GM19463 (cell line): ENCODE results near the gene PTPN9.
"Not testable (repeated sequence)": the region's sequence is repeated elsewhere in the genome, so short reads cannot be mapped to it uniquely, and the experiment has no call there.

Experiments used
- ATAC-seq: cut with Tn5 transposase; IDR thresholded peaks from one replicate; pipeline ENCODE4 v1.9.1; 2021; ENCODE audit warnings: mild to moderate bottlenecking, moderate library complexity; ENCODE audit not compliant: unreplicated experiment

Gene PTPN9

DNA sequence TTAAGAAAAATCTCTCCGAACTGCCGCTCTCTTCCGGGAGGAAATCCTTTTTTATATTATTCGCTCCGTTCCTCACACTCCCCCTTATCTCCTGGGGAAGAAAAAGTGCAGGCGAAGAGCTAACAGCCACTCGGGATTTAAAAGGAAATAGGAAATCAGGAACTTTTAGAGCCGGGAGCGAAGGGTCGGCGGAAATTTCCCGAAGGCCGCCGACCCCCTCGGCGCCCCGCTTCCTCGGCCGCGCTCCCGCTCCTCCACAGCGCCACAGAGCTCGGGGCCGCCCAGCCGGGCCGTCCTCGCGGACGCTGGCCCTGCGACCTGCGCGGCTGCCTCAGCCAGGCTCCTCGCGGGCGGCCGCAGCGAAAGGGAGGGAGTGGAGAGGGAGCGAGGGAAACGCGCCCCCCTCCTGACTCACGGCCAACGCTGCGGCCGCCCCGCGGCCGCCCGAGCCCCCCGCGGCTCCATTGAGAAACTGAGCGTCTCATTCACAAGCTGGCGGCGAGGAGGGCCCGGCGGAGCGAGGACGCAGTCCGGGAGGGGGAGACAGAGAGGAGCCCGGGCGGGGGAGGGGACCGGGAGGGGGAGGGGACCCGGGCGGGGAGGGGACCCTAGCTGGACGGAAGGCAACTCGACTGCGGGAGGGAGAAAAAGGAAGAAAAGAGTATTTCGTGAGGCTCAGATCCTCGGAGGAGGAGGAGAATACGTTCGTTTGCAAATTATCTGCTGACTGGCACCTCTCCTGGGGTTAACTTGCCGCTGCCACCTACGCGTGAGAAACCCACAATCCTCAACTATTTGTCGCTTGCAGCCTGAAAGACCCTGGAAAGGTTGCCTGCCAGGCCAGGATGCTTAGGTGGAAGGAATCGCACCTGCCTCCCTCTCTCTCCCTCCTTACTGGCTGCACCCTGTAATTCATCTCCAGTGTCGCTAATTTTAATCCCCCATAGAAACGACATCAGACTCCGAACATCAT is at the start of gene PTPN9:
Gene PTPN9 (minus strand): TSS at position 368 of the 973 bp plus-strand sequence. CDS start 539 bp downstream, outside the sequence.
- peak; percentile 79 for ATAC-seq

DNA sequence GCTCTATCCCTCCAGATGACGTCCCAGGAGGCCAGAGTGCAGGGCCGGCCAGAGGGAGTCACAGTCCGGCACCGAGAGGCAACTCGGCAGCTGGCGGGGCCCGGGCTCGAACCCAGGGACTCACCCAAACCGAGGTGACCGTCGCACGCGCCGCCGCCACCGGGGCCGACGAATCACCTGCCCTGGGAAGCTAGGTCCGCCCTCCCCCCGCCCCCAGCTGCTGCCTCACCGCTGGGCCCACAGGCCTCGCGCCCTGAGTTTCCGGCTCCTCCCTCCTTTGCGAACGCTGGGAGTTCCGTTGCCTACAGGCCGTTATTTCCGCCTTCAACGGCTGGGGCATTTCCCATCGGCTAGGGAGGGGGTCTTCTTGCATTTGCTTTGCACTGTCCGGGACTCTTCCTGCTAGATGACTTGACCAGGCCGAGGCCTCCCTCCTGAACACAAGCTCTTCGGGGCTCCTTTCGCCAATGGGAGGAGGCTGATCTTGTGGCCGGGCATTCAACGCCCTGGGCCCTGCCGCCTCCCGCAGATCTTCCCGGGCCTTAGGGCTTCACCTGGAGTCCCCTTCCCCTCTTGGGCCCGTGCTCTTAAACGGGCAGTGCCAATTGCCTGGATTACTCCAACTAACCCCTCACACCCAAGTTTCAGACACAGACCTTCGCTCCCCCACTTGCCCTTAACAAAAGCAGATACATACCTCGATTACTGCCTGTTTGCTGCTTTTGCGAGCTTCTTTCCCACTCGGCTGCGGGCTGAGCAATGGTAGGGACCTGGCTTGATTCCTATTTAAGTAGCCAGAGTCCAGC is 46.6 kb upstream of the PTPN9 start, which contains the start of gene SNUPN:
Gene SNUPN (minus strand): TSS at position 184 of the 806 bp plus-strand sequence. CDS start 4,674 bp downstream, outside the sequence.
- ATAC-seq: peak; percentile 86

DNA sequence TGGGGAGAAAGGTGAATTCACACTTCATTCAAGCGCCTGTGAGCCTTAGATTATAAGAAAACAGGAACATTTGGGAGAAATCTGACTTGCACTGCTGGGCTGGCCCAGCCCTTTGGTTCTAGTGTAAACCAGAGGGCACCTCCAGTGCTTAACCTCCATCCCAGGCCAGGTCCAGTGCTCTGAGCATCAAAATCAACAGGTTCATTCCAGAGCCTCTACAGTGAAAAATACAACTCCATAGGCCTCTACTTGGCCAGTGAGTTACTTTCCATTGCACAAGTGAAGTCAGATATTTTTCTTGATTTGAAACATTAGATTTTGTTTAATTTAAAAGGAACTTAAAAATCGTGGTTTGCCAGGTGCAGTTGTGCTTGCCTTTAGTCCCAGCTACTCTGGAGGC is 43.4 kb upstream of the PTPN9 start:
- ATAC-seq: no peak

DNA sequence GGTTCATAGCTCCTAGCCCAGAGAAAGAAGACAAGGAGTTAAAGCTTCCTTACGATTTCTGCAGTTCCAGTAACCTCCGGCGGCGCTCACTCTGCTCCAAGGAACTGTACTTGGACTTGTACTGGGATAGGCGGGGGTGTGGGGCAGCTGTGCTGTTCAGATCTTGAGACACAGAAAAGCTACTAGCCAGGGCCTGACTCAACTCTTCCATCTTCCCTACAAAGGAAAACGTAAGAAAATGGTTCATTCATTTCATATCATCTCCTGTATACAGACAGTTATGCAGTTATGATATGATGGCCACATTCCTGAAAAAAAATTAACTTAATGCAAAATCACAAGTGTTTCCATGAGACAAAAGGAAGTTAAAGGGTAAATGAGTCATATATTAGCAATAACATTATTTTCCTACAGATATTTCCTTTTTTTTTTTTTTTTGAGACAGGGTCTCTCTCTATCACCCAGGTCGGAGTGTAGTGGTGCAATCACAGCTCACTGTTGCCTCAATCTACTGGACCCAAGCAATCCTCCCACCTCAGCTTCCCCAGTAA is 41.8 kb upstream of the PTPN9 start:
- ATAC-seq: no peak

DNA sequence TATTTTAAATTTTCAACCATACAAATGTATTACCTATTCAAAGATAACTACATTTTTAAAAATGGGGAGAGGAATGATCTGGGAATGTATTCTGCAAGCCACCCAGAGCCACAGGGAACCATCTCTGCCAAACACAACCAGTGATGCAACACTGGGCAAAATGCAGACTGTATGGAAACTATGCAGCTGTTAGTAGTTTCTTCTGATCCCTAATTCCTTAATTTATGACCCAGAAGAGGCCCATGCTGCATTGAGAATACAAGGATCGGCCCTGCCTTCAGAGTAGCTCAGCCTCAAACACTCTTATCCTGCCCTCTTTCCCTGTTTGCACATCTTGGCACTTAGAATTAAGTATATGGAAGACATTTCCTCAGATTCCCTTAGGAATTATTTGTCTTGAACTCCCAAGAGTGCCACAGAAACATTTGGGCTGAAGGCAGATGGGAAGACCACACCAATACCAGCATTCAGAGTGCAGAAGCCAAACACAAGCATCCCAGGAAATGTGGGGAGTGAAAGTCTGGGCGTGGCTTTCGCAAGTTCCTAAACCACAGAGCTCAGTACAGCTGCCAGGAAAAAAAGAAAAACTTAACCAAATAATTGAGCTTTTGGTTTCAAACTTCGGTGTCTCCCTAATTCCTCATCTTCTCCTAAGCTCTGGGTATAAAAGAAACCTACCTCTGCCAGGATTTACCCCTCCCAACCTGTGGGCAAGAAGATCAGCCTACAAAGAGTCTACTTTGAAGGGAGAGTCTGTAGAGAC is 41.1 kb upstream of the PTPN9 start:
- ATAC-seq: no peak

DNA sequence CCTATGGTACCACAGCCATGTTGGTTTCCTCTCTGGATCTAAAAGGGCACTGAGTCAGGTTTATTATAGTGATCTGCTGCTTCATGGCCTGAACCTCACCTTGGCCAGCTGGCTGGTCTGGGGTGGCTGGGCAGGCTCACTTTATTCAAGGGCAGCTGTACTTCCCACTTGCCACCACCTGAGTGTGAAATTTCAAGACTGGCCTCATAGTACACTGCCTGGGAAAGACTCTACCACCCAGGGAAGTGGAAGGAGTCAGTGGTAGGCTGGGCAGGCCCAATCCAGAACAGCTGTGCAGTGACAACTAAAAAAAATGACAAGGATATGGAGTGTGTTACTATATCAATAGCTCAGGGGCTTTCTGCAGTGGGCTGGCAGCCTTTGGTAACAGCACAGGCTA is 37.7 kb upstream of the PTPN9 start:
- ATAC-seq: no peak

DNA sequence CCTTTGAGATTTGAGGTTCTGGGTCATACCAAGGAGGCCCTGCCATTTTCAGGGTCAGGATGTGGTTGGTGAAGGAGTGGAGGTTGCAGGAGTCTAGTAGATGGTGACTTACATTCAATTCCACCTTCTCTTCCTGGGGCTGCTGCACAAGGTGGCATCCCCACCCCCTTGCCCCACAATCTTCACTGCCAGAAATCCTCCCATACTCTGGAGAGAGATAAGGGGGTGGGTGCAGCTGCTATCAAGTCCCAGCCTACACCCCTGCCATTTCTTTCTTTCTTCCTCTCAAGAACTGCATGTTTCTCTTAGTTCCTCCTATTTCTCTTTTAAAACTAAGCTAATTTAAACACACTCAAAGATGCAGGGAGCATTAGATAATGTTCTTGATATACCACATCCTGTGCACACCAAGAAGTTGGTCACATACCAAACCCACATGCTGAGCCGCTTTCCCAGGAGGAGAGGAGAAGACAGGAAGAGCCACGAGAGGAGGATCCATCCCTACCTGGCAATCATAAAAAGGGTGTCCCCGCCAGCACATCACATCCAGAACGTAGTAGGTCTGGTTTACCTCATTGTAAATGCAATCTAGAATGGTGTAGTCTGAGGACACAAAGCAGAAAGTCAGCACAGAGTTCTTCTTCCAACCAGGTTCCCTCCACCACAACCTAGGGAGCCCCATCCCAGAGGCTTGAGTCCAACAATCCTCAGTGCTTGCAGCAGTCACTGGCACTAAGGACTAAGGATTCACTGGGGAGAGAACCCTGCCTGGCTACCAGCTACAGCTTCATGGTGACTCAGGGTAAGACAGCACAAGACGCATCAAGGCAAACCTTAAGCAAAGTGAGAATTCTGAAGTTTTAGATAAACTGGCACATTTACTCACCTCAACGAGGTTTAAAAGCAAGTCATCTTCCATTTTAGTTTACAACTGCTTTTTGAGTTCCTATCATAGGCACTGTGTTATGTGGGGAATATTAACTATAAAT is 27.9 kb upstream of the PTPN9 start:
- ATAC-seq: no peak

DNA sequence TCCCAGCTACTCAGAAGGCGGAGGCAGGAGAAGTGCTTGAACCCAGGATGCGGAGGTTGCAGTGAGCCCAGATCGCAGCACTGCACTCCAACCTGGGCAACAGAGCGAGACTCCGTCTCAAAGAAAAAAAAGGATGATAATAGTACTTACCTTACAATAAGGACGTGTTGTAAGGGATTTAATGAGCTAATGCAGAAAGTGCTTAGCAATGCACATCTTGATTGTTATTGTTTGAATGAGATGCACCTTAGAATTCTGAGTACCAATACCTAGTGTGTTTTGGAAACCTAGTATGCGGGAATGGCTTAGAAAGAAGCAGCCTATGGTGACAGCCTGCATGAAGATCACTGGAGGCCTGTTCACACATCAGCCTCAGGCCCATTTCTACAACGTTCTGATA is 26.9 kb upstream of the PTPN9 start:
- no peak for ATAC-seq

DNA sequence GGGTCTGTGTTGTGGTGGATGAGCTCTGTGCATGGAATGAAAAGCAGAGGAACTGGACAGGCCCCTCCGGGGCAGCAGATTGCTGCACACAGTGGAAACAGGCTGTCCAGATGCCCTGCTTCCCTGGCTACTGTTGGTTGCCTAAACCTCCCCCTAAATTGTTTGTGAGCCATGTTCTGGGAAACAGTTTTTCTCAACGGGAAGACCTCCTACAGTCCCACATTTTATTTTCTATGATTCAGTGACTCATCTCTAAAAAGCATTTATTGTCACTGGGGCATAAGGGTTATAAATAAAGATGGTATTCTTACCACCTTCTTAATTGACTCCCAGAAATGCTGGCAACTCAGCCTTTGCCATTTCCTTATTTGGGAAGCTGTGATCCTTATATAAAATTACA is 20.3 kb upstream of the PTPN9 start:
- no peak for ATAC-seq

DNA sequence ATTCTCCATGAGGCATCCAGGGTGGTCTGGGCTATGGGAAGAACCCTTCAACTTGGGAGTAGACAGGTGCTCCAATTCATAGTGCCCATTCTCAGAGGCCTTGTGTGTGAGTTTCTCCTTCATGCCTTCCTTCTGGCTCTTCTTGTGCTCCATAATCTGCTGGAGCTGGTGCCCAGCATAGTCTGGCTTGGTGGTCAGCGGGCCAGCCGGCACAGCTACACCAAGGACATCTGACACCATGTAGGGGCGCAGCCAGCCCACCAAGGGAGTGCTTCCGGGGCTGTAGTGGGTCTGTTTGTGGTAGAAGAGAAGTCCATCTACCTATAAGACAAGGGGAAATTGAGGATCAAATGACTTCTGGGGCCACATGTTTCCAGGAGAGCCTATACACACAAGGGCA is 19.2 kb upstream of the PTPN9 start:
- no peak for ATAC-seq

DNA sequence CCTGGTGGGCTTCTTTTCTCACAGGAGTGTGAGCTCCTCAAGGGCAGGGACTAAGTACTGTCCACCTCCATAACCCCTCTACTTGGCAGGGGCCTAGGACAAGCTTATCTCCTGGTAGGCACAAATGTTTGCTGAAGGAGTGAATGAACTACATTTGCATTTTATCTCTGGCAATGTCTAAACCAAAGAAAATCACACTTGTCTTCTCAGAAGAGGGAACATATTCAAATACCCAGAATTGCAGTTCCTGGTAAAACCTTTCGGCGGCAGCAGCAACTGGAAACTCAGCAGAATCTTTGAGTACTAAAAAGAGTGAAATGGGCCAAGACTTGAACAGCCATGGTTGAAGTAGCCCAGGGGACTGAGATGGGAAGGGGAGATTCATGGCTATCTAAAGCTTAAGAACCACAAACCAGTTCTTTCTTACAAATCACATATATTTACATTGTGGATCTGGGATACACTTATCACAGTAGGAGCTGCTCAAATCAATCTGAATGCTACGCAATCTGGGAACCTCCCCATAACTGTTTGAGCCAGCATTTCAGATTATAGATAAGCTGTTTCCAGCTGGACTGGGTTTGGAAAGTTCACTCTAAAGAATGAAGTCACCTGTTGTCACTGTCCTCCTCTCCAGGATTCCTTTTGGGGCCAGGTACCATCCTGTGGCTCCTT is 18.7 kb upstream of the PTPN9 start:
- no peak for ATAC-seq

DNA sequence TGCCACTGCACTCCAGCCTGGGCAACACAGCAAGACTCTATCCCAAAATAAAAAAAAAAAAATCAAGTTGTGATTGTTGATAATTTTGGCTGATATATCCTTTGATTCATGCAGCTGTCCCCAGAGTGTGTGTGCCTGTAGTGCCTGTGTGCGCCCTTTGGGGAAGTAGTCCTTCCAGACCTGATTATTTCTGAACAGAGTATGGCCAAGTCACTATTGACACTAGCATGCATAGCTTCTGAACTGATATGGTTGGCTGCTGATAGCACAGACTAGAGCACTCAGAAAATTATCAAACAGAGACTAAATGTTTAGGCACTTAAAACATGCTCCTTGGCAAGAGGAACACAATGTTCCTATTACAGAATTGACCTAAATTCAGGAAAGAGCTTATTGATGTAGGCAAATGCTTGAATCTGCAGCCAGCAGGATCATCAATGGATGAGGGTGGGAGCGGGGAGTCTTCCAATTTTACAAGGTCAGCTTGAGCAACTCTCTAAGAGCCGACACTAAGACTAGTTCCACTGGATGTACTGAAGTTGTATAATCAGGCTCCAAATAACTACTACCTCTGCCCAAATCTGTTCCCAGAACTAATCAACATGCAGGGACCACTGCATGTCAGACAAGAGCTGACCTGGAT is 17.7 kb upstream of the PTPN9 start:
- no peak for ATAC-seq

DNA sequence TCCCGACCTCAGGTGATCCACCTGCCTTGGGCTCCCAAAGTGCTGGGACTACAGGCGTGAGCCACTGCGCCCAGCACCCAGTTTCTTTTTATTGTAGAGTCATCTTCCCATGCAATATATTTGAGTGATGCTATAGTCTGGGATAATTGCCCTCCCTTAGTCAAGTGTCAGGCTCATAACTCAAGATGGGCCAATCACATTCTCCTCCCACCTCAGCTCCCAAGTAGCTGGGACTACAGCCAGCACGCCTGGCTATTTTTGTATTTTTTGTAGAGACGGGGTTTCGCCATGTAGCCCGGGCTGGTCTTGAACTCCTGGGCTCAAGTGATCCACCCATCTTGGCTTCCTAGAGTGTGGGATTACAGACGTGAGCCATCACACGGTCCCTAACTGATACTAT is 15.2 kb upstream of the PTPN9 start:
- no peak for ATAC-seq

DNA sequence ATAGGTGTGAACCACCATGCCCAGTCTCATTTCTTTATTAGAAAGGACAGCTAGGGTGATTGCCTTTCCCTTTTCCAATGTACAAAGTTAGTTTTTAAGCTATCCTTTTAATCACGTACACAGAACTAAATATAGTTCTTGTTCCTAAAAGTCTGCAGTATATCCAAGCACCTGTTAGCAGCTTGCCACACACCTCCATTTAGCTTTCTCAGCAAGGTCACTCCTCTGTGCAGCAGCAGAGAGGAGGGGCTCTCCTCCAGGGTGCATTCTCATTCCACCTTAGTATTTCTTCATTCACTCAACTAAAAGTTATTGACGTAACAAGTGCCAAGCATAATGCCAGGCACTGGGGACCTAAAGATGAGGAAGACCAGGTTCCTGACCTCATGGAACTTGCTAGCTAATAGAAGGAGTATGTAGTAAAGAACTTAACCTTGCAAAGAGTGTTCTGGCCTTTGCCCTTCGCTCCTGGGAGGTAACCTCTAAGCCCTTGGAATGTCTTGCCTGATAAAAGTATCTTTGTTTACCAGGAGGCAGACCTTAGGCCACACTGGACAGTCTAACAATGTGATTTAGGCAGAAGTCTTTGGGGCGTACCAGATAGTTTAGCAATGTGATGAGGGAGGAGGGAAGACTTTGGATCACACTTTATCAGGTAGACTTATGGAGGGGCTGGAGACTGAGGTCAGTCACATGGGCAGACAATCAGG is 12.7 kb upstream of the PTPN9 start:
- ATAC-seq: no peak

DNA sequence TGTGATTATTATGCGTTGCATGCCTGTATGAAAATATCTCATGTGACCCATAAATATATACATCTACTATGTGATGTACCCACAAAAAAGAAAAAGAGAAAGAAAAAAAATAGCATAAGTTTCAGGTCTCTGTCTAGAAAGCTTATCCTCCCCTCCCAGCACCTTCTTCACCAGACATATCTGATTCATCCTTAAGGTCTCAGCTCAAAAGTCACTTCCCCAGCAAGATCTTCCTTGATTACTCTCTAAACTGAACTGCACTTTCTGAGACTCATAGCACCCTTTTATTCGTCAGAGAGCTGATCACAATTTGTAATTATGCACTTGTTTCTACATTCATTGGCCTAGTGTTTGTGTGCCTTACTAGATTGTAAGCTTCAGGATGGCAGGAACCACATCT is 11.1 kb upstream of the PTPN9 start:
- no peak for ATAC-seq

DNA sequence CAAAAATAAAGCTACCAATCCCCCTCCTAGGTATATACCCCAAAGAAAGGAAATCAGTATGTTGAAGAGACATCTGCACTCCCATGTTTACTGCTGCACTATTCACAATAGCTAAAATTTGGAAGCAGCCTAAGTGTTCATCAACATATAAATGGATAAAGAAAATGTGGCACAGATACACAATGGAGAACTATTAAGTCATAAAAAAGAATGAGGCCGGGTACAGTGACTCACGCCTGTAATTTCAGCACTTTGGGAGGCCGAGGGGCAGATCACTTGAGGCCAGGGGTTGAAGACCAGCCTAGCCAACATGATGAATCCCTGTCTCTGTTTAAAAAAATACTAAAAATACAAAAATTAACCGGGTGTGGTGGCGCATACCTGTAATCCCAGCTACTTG is 10.0 kb upstream of the PTPN9 start:
- no peak for ATAC-seq

DNA sequence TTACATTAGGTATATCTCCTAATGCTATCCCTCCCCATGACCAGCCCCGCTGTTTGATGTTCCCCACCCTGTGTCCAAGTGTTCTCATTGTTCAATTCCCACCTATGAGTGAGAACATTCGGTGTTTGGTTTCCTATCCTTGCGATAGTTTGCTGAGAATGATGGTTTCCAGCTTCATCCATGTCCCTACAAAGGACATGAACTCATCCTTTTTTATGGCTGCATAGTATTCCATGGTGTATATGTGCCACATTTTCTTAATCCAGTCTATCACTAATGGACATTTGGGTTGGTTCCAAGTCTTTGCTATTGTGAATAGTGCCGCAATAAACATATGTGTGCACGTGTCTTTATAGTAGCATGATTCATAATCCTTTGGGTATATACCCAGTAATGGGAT is 7.3 kb upstream of the PTPN9 start:
- ATAC-seq: not testable (repeated sequence)

DNA sequence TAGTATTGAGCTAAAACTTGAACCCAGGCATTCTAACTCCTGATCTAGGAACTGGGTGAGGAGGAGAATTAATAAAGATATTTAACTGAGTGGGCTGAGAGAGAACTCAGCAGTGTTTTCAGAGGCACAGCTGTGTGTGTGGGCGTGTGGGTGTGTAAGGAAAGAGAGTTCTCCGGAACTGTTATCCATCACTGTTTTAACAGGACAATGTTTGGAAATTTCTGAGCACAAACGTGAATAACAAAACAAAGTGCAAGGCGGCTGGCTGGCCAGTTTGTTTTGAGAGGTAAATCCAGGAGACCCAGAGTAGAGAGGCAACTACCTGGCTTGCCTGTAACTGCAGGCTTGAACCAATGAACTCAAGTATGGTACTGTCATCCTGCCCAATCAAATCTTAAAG is 5.0 kb upstream of the PTPN9 start:
- no peak for ATAC-seq
